ENCODE data around the gene NACA. TPM values are rescaled to one million over a fixed set of nuclear protein-coding genes. Genes with fewer than 3 reads are reported as not detected.
A peak's percentile ranks its signal among the peaks of the same experiment; 100 is the strongest.
"Not testable (repeated sequence)": the region's sequence is repeated elsewhere in the genome, so short reads cannot be mapped to it uniquely, and the experiment has no call there.

The NACA gene
- 1,145 and 1,201 TPM in 2 replicates for total RNA-seq
- polyA plus RNA-seq (2012): 908 TPM

- peak; percentile 99 for DNase-seq (ENCODE audit: low read depth)
Measured at GRCh38 chr12:56724972-56725722, at the start of gene NACA. NACA (minus strand) TSS chr12:56725299; CDS start chr12:56724521, 778 bp downstream.

- DNase-seq (ENCODE audit: low read depth): no peak
Measured at GRCh38 chr12:56773113-56773512, 48.0 kb upstream of the NACA start.

GRCh38 chr12:56772625-56773024 lies 47.5 kb upstream of the NACA start:
- DNase-seq (ENCODE audit: low read depth): no peak

- no peak for DNase-seq (ENCODE audit: low read depth)
Measured at GRCh38 chr12:56769868-56770267, 44.8 kb upstream of the NACA start.

- no peak for DNase-seq (ENCODE audit: low read depth)
Measured at GRCh38 chr12:56768424-56768823, 43.3 kb upstream of the NACA start.

- DNase-seq (ENCODE audit: low read depth): no peak
Measured at GRCh38 chr12:56766535-56766934, 41.4 kb upstream of the NACA start.

- DNase-seq (ENCODE audit: low read depth): peak; percentile 27
Measured at GRCh38 chr12:56763753-56764657, 38.9 kb upstream of the NACA start.

- DNase-seq (ENCODE audit: low read depth): no peak
Measured at GRCh38 chr12:56761812-56762211, 36.7 kb upstream of the NACA start.

GRCh38 chr12:56760460-56760859 lies 35.4 kb upstream of the NACA start:
- no peak for DNase-seq (ENCODE audit: low read depth)

GRCh38 chr12:56759263-56759908 lies 34.3 kb upstream of the NACA start:
- no peak for DNase-seq (ENCODE audit: low read depth)

GRCh38 chr12:56758728-56759262 lies 33.7 kb upstream of the NACA start:
- DNase-seq (ENCODE audit: low read depth): no peak

GRCh38 chr12:56757971-56758370 lies 32.9 kb upstream of the NACA start:
- not testable (repeated sequence) for DNase-seq (ENCODE audit: low read depth)

GRCh38 chr12:56753566-56753965 lies 28.5 kb upstream of the NACA start:
- no peak for DNase-seq (ENCODE audit: low read depth)

GRCh38 chr12:56751712-56752598 lies 26.9 kb upstream of the NACA start, which contains the start of gene PRIM1:
PRIM1 (minus strand) TSS chr12:56752323; CDS start chr12:56752298, 25 bp downstream.
- peak; percentile 75 for DNase-seq (ENCODE audit: low read depth)

- not testable (repeated sequence) for DNase-seq (ENCODE audit: low read depth)
Measured at GRCh38 chr12:56750596-56750995, 25.5 kb upstream of the NACA start.

- no peak for DNase-seq (ENCODE audit: low read depth)
Measured at GRCh38 chr12:56749853-56750252, 24.8 kb upstream of the NACA start.

- DNase-seq (ENCODE audit: low read depth): no peak
Measured at GRCh38 chr12:56749359-56749758, 24.3 kb upstream of the NACA start.

- no peak for DNase-seq (ENCODE audit: low read depth)
Measured at GRCh38 chr12:56728139-56728861, 3.2 kb upstream of the NACA start.

GRCh38 chr12:56726196-56726675 lies 1.1 kb upstream of the NACA start:
- not testable (repeated sequence) for DNase-seq (ENCODE audit: low read depth)

Data from myocyte (in vitro differentiated cells).